OCI-LY3 (cell line): ENCODE measurements around the gene KIAA1671.

Source experiments
- EZH2phosphoT487 ChIP-seq: fragments of 200-600 bp; shearing (Covaris generic); IDR thresholded peaks from 2 replicates; pipeline ENCODE4 v1.6.1; 2018; ENCODE audit warnings: antibody characterized with exemption, mixed run types, low read depth
- TF ChIP-seq, protein P1 (sequence below): fragments of 200-600, 300-600 bp; sonication (generic); IDR thresholded peaks from 2 replicates; pipeline ENCODE4 v1.5.1; 2014; ENCODE audit warnings: antibody characterized with exemption, low read length, low read depth

DNA sequence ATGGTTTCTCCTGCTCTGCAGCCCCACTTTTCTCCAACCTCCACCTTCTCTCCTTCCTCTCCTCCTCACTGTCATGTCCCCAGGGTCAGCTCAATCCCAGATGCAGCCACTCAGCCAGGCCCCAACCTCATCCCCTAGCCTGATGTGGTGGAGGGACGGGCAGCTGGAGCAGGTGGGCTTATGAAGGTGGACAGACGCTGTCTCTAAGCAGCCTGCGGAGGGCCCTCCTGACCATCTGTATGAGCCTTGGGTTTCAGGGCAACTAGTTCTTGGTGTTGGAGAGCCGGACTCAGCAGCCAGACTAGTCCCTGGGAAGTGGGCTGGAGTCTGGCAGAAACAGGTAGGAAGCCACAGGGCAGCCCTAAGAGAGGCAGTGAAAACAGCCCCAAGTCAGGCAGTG, 285.0 kb downstream of the KIAA1671 start:
- TF ChIP-seq, protein P1, sequence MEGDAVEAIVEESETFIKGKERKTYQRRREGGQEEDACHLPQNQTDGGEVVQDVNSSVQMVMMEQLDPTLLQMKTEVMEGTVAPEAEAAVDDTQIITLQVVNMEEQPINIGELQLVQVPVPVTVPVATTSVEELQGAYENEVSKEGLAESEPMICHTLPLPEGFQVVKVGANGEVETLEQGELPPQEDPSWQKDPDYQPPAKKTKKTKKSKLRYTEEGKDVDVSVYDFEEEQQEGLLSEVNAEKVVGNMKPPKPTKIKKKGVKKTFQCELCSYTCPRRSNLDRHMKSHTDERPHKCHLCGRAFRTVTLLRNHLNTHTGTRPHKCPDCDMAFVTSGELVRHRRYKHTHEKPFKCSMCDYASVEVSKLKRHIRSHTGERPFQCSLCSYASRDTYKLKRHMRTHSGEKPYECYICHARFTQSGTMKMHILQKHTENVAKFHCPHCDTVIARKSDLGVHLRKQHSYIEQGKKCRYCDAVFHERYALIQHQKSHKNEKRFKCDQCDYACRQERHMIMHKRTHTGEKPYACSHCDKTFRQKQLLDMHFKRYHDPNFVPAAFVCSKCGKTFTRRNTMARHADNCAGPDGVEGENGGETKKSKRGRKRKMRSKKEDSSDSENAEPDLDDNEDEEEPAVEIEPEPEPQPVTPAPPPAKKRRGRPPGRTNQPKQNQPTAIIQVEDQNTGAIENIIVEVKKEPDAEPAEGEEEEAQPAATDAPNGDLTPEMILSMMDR: no peak
- no peak for TF ChIP-seq EZH2phosphoT487
